T-helper 17 cell (primary cell): ENCODE results near the gene IMP4. TPM values are rescaled to one million over a fixed set of nuclear protein-coding genes. Genes with fewer than 3 reads are reported as not detected.
"Not testable (repeated sequence)": the region's sequence is repeated elsewhere in the genome, so short reads cannot be mapped to it uniquely, and the experiment has no call there.

Source experiments
- ATAC-seq: fragments of 150-1000 bp; cut with Tn5 transposase; 2 replicates; pipeline ENCODE4 v1.10.0; 2021; ENCODE audit warnings: mild to moderate bottlenecking, moderate library complexity
- DNase-seq, 3 donors: peaks; one replicate each; pipeline versions ENCODE4 v3.0.0 to v3.0.0-alpha.2; 2020 to 2021
- H3K9me3 ChIP-seq: one replicate; pipeline ENCODE4 v1.7.0; 2013; ENCODE audit warnings: low read length, mild to moderate bottlenecking; ENCODE audit not compliant: control insufficient read depth, poor library complexity, severe bottlenecking
- H3K27ac Mint-ChIP-seq: one replicate; pipeline ENCODE4 v1.8.0; 2022; ENCODE audit warnings: mild to moderate bottlenecking, moderate library complexity, mixed read lengths
- H3K27me3 Mint-ChIP-seq: one replicate; pipeline ENCODE4 v1.8.0; 2022; ENCODE audit warnings: mixed read lengths
- H3K36me3 Mint-ChIP-seq: one replicate; pipeline ENCODE4 v1.8.0; 2022; ENCODE audit warnings: low read depth, mixed read lengths
- H3K4me1 Mint-ChIP-seq: one replicate; pipeline ENCODE4 v1.8.0; 2022; ENCODE audit warnings: mild to moderate bottlenecking, mixed read lengths
- H3K4me3 Mint-ChIP-seq: one replicate; pipeline ENCODE4 v1.8.0; 2022; ENCODE audit warnings: mild to moderate bottlenecking, moderate library complexity, mixed read lengths
- total RNA-seq, 4 donors: library from RNA in 2 of 4; stranded (reverse) in 2 of 4; gene quantifications; one replicate each; pipeline ENCODE4 v1.2.3 and lab custom pipeline; 2022 to 2026

The IMP4 gene
- total RNA-seq, 2 donors from 2014 or later = 59.3 to 65.6 TPM

- Mint-ChIP-seq H3K4me3 (no peak overlapping the region), H3K36me3 (peaks cover 3% of the 10 kb centered on the region), H3K27me3 (peaks cover 72% of the 10 kb centered on the region), H3K27ac (no peak overlapping the region), H3K4me1 (peaks cover 6% of the 10 kb centered on the region)
- no peaks in the 10 kb centered on the region for H3K9me3 ChIP-seq
- DNase-seq (no peak), ATAC-seq (no peak)
Observed at GRCh38 chr2:130327703-130328527, 14.8 kb upstream of the IMP4 start.

DNA sequence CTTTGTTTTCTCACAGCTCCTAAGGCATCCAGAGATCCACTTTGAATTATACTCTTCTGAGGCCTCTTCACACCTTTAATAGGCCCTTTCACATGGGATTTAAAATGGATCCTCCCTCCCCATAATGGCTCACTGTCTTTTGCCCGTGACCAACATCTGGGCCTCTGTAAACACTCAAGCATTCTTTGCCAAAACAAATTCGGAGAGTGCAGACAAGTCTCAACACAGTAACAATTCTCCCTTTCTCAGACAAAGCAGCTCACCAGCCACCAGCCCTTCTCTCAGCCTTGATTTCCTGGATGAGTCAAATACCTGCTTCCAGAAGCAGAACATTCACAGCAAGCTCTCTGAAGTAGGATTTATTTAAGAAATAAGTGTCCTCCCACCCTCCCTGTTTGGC lies 14.0 kb upstream of the IMP4 start:
- Mint-ChIP-seq H3K27ac (no peak overlapping the region), H3K4me1 (peaks cover 6% of the 10 kb centered on the region), H3K4me3 (no peak overlapping the region), H3K27me3 (peaks cover 69% of the 10 kb centered on the region), H3K36me3 (peaks cover 3% of the 10 kb centered on the region)
- no peaks in the 10 kb centered on the region for H3K9me3 ChIP-seq
- DNase-seq (no peak), ATAC-seq (no peak)

GRCh38 chr2:130332271-130333073 lies 10.2 kb upstream of the IMP4 start:
- Mint-ChIP-seq H3K27ac (peak overlapping the region; percentile 37), H3K27me3 (peaks cover 54% of the 10 kb centered on the region), H3K4me1 (peaks cover 6% of the 10 kb centered on the region), H3K36me3 (peaks cover 3% of the 10 kb centered on the region), H3K4me3 (peak overlapping the region; percentile 9)
- ATAC-seq (peak; percentile 91), DNase-seq (peak; percentile 47 to 60 (median 50))
- H3K9me3 ChIP-seq = no peaks in the 10 kb centered on the region

DNA sequence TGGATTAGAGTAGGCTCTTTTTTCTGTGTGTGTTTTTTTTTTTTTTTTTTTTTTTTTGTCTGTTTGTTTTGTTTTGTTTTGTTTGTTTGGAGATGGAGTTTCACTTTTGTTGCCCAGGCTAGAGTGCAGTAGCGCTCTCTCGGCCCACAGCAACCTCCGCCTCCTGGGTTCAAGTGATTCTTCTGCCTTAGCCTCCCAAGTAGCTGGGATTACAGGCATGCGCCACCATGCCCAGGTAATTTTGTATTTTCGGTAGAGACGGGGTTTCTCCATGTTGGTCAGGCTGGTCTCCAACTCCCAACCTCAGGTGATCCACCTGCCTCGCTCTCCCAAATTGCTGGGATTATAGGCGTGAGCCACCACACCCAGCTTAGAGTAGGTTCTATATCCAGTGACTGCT lies 9.4 kb upstream of the IMP4 start:
- not testable (repeated sequence) for H3K4me3 Mint-ChIP-seq, DNase-seq, H3K4me1 Mint-ChIP-seq, H3K36me3 Mint-ChIP-seq, H3K9me3 ChIP-seq, H3K27ac Mint-ChIP-seq, ATAC-seq
- peaks cover 50% of the 10 kb centered on the region for H3K27me3 Mint-ChIP-seq

DNA sequence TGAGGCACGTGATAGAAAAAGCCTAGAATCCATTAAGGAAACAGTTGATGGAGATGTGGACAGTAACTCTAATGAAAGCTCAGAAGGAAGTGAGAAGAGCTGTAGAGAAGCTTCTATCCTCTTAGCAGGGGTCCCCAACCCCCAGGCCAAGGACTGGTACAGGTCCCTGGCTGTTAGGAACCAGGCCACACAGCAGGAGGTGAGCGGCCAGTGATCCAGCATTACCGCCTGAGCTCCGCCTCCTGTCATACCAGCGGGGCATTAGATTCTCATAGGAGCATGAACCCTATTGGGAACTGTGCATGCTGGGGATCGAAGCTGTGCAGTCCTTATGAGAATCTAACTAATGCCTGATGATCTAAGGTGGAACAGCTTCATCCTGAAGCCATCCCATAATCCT lies 8.7 kb upstream of the IMP4 start:
- ATAC-seq (no peak), DNase-seq (no peak)
- Mint-ChIP-seq H3K4me3 (no peak overlapping the region), H3K27ac (no peak overlapping the region), H3K4me1 (peaks cover 6% of the 10 kb centered on the region), H3K27me3 (peaks cover 42% of the 10 kb centered on the region), H3K36me3 (no peaks in the 10 kb centered on the region)
- no peaks in the 10 kb centered on the region for H3K9me3 ChIP-seq

- Mint-ChIP-seq H3K36me3 (no peaks in the 10 kb centered on the region), H3K27me3 (peaks cover 36% of the 10 kb centered on the region), H3K4me1 (peaks cover 13% of the 10 kb centered on the region), H3K4me3 (no peak overlapping the region), H3K27ac (no peak overlapping the region)
- no peak for DNase-seq
- H3K9me3 ChIP-seq = no peaks in the 10 kb centered on the region
- no peak for ATAC-seq
Observed at GRCh38 chr2:130335226-130335625, 7.5 kb upstream of the IMP4 start.

GRCh38 chr2:130336150-130336876 lies 6.4 kb upstream of the IMP4 start:
- Mint-ChIP-seq H3K4me3 (no peak overlapping the region), H3K4me1 (peaks cover 20% of the 10 kb centered on the region), H3K27ac (peak overlapping the region; percentile 72), H3K27me3 (peaks cover 26% of the 10 kb centered on the region), H3K36me3 (no peaks in the 10 kb centered on the region)
- ATAC-seq (no peak), DNase-seq (no peak)
- H3K9me3 ChIP-seq = no peaks in the 10 kb centered on the region

- peak overlapping the region; percentile 67 for H3K4me3 Mint-ChIP-seq
- no peaks in the 10 kb centered on the region for H3K9me3 ChIP-seq
- ATAC-seq (no peak), DNase-seq (peak in 1 of 3 donors; percentile 43)
- peak overlapping the region; percentile 72 for H3K27ac Mint-ChIP-seq
- peaks cover 20% of the 10 kb centered on the region for H3K27me3 Mint-ChIP-seq
- no peaks in the 10 kb centered on the region for H3K36me3 Mint-ChIP-seq
- H3K4me1 Mint-ChIP-seq = peaks cover 24% of the 10 kb centered on the region
Observed at GRCh38 chr2:130336877-130337734, 5.6 kb upstream of the IMP4 start.

- ATAC-seq = no peak
- H3K36me3 Mint-ChIP-seq = no peaks in the 10 kb centered on the region
Observed at GRCh38 chr2:130337735-130338325, 4.9 kb upstream of the IMP4 start.

GRCh38 chr2:130338793-130339345 lies 3.8 kb upstream of the IMP4 start:
- Mint-ChIP-seq H3K27me3 (peaks cover 9% of the 10 kb centered on the region), H3K36me3 (no peaks in the 10 kb centered on the region), H3K4me3 (no peak overlapping the region), H3K27ac (peak overlapping the region; percentile 47), H3K4me1 (peaks cover 30% of the 10 kb centered on the region)
- no peak for DNase-seq
- no peaks in the 10 kb centered on the region for H3K9me3 ChIP-seq
- ATAC-seq = no peak

More at GRCh38 chr2:130337735-130338325, 4.9 kb upstream of the IMP4 start:
- Mint-ChIP-seq H3K27ac (no peak overlapping the region), H3K4me1 (peaks cover 26% of the 10 kb centered on the region), H3K4me3 (no peak overlapping the region), H3K27me3 (peaks cover 13% of the 10 kb centered on the region)
- DNase-seq = no peak
- H3K9me3 ChIP-seq = no peaks in the 10 kb centered on the region

GRCh38 chr2:130339885-130340745 lies 2.6 kb upstream of the IMP4 start:
- Mint-ChIP-seq H3K4me1 (peaks cover 30% of the 10 kb centered on the region), H3K36me3 (peaks cover 3% of the 10 kb centered on the region), H3K27me3 (no peaks in the 10 kb centered on the region), H3K4me3 (no peak overlapping the region), H3K27ac (peak overlapping the region; percentile 47)
- no peaks in the 10 kb centered on the region for H3K9me3 ChIP-seq
- no peak for DNase-seq
- no peak for ATAC-seq
